SK-N-SH (cell line): Measurements from ENCODE around the gene HS1BP3.

Source experiments
- CHD2 ChIP-seq: fragments of 150-350 bp; IDR thresholded peaks from 2 replicates; pipeline ENCODE4 v1.6.1; 2018; ENCODE audit warnings: low read length; ENCODE audit not compliant: partially characterized antibody
- EP300 ChIP-seq, 2 experiments: IDR thresholded peaks; 2 replicates each; pipeline versions ENCODE4 v1.4.0 to v1.6.1; 2012; ENCODE audit warnings: borderline replicate concordance in 1 of 2, low read depth in 1 of 2, low read length in 1 of 2
- FOXJ3 ChIP-seq: sonication (generic); formaldehyde crosslinking; IDR thresholded peaks from 2 replicates; pipeline ENCODE4 v1.5.1; 2020; ENCODE audit warnings: mild to moderate bottlenecking, missing genetic modification reagents
- JUND ChIP-seq: IDR thresholded peaks from 2 replicates; pipeline ENCODE4 v1.4.0; 2012
- POLR2AphosphoS5 ChIP-seq: IDR thresholded peaks from 2 replicates; pipeline ENCODE4 v1.6.1; 2012; ENCODE audit warnings: low read depth, low read length
- RAD21 ChIP-seq: IDR thresholded peaks from 2 replicates; pipeline ENCODE4 v1.6.1; 2012; ENCODE audit warnings: mild to moderate bottlenecking, low read length
- RXRA ChIP-seq: IDR thresholded peaks from 2 replicates; pipeline ENCODE4 v1.4.0; 2012; ENCODE audit warnings: low read depth, mild to moderate bottlenecking, borderline replicate concordance
- TF ChIP-seq, protein P1 (sequence below): fragments of 200-600 bp; sonication (generic); IDR thresholded peaks from 2 replicates; pipeline ENCODE4 v1.6.1; 2017; ENCODE audit warnings: antibody characterized with exemption, mild to moderate bottlenecking, moderate library complexity
- TF ChIP-seq, protein P2 (sequence below): IDR thresholded peaks from 2 replicates; pipeline ENCODE4 v1.4.0; 2012; ENCODE audit warnings: low read depth, borderline replicate concordance
- TF ChIP-seq, protein P3 (sequence below): IDR thresholded peaks from 2 replicates; pipeline ENCODE4 v1.6.1; 2012; ENCODE audit warnings: mild to moderate bottlenecking, low read depth, low read length, moderate library complexity

DNA sequence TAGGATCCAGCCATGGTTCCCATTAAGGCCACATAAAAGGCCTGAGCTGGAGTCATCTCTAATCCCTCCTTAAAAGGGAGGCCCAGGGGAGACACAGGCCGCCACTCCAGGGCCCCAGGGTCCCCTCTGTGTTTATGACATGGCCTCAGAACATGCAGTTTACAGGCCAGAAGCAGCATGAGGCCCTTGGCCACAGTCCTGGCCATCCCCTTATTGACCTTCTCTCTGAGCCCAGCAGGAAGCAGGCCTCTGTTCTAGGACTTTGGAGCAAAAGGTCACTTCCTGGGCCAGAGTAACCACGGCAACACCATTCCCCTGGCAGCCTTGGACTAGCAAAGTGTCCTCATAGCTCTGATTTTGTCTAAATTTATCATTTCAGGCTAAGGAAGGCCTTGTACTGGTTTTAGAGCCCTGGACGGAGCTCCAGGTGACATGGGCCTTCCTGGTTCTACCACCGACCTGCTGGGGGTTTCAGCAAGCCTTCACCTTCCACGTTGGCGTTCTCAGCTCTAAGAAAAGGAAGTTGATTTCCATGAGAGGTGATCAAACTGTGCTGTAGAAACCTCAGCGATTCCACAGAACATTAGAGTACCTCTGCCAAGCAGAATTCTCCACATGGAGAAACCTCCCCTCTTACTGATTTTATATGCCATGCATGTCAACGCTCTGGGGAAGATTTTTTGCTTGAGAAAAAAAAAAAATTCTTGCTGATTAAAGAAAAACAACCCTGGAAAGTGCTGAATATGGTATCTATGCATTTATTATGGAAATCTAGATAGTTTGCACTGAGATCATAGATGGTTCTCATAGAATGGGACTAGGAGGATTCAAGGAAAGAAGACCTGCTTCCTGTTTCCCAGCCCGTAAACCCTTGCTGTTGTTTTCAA is 53.7 kb downstream of the HS1BP3 start:
- TF ChIP-seq CHD2 (no peak), JUND (no peak), POLR2AphosphoS5 (no peak), EP300 (IDR thresholded peaks at IDR 0.05; ENCODE audit: borderline replicate concordance in 1 of 2, low read depth in 1 of 2, low read length in 1 of 2) (no peak), RXRA (no peak), RAD21 (no peak), FOXJ3 (no peak)
- TF ChIP-seq, protein P1, sequence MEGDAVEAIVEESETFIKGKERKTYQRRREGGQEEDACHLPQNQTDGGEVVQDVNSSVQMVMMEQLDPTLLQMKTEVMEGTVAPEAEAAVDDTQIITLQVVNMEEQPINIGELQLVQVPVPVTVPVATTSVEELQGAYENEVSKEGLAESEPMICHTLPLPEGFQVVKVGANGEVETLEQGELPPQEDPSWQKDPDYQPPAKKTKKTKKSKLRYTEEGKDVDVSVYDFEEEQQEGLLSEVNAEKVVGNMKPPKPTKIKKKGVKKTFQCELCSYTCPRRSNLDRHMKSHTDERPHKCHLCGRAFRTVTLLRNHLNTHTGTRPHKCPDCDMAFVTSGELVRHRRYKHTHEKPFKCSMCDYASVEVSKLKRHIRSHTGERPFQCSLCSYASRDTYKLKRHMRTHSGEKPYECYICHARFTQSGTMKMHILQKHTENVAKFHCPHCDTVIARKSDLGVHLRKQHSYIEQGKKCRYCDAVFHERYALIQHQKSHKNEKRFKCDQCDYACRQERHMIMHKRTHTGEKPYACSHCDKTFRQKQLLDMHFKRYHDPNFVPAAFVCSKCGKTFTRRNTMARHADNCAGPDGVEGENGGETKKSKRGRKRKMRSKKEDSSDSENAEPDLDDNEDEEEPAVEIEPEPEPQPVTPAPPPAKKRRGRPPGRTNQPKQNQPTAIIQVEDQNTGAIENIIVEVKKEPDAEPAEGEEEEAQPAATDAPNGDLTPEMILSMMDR, result no peak
- TF ChIP-seq, protein P2, sequence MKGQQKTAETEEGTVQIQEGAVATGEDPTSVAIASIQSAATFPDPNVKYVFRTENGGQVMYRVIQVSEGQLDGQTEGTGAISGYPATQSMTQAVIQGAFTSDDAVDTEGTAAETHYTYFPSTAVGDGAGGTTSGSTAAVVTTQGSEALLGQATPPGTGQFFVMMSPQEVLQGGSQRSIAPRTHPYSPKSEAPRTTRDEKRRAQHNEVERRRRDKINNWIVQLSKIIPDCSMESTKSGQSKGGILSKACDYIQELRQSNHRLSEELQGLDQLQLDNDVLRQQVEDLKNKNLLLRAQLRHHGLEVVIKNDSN, result no peak
- TF ChIP-seq, protein P3, sequence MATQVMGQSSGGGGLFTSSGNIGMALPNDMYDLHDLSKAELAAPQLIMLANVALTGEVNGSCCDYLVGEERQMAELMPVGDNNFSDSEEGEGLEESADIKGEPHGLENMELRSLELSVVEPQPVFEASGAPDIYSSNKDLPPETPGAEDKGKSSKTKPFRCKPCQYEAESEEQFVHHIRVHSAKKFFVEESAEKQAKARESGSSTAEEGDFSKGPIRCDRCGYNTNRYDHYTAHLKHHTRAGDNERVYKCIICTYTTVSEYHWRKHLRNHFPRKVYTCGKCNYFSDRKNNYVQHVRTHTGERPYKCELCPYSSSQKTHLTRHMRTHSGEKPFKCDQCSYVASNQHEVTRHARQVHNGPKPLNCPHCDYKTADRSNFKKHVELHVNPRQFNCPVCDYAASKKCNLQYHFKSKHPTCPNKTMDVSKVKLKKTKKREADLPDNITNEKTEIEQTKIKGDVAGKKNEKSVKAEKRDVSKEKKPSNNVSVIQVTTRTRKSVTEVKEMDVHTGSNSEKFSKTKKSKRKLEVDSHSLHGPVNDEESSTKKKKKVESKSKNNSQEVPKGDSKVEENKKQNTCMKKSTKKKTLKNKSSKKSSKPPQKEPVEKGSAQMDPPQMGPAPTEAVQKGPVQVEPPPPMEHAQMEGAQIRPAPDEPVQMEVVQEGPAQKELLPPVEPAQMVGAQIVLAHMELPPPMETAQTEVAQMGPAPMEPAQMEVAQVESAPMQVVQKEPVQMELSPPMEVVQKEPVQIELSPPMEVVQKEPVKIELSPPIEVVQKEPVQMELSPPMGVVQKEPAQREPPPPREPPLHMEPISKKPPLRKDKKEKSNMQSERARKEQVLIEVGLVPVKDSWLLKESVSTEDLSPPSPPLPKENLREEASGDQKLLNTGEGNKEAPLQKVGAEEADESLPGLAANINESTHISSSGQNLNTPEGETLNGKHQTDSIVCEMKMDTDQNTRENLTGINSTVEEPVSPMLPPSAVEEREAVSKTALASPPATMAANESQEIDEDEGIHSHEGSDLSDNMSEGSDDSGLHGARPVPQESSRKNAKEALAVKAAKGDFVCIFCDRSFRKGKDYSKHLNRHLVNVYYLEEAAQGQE, result no peak
